ENCODE results near the gene R3HDM4.
"Not testable (repeated sequence)": the region's sequence is repeated elsewhere in the genome, so short reads cannot be mapped to it uniquely, and the experiment has no call there.

The R3HDM4 gene
- 94.0 to 172 (median 147) reads per million in 3 donors for total RNA-seq

DNA sequence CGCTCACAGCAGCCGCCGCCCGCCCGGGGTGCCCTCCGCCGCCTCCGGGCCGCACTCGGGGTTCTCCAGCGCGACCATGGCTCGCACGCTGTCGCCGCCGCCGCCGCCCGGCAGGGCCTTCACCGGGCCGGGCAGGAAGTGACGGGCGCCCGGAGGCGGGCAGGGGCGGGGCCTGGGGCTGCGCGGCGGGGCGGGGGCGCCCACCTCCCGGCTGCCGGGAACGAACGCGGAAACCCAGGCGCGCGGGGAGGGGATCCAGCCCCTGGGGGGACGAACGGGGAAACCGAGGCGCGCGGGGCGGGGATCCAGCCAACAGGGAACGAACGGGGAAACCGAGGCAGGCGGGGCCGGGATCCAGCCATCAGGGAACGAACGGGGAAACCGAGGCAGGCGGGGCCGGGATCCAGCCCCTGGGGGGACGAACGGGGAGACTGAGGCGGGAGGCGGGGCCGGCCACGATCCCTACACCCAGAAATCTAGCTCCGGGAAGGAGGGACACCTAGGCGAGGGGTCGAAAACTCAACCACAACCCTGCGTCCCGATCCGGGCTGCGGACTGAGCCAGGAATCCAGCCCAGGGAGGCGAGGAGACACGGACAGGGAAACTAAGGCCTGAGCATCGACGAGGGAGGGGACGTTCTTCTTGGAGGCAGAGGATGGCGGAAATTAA lies at the start of gene R3HDM4:
Gene R3HDM4 (minus strand): TSS at position 140 of the 669 bp plus-strand sequence. CDS start 62 bp downstream, at position 78.
- Histone ChIP-seq H3K27me3 (replicated peaks; ENCODE audit: control insufficient read depth, insufficient read depth, low read length, poor library complexity, severe bottlenecking) (peaks cover 13% of the 10 kb centered on the region), H3K4me3 (ENCODE audit: insufficient read depth, low read depth, low read length, poor library complexity, severe bottlenecking) (peak within 1 kb of the TSS; percentile 75), H3K36me3 (ENCODE audit: control insufficient read depth, insufficient read depth, low read length) (peaks cover 3% of the 10 kb centered on the region), H3K4me1 (ENCODE audit: control insufficient read depth, insufficient read depth, low read length, poor library complexity, severe bottlenecking) (peaks cover 53% of the 10 kb centered on the region), H3K9me3 (ENCODE audit: control insufficient read depth, low read length) (no peaks in the 10 kb centered on the region), H3K27ac (ENCODE audit: insufficient read depth, low read length, poor library complexity, severe bottlenecking) (peak within 1 kb of the TSS; percentile 97)
- DNase-seq: peak; percentile 77 to 83 (median 79)

DNA sequence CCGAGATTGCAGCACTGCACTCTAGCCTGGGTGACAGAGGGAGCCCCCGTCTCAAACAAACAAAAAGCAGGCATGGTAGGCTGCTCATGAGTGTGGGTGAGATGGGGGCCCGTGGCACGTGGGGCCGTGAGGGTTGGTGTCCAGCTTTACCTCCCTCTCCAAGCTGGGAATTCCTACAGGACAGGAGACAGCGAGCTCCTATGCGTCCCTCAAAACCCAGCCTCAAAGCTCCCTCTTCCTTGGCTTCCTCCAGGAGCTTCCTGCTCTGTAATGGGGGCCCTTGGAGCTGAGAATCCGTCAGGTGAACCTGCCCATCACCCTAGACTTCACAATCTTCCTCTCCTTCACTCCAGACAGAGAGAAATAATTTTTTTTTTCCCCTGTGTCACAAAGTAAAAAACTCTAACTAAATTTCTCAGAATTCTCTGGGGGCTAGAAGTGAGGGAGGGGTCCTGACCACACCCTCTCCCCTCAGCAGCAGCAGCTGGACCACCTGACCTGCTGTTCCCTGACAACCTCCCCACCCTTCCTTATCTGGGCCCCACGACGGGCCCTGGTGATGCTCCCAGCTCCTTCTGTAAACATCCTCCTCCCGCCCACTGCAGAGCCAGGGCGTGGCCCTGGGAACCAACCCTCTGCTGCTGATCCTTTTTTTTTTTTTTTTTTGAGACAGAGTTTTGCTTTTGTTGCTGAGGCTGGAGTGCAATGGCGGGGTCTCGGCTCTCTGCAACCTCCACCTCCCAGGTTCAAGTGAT lies 49.0 kb upstream of the R3HDM4 start:
- no peak overlapping the region for H3K27ac ChIP-seq (ENCODE audit: insufficient read depth, low read length, poor library complexity, severe bottlenecking)
- no peak for DNase-seq
- H3K9me3 ChIP-seq (ENCODE audit: control insufficient read depth, low read length): no peaks in the 10 kb centered on the region
- H3K36me3 ChIP-seq (ENCODE audit: control insufficient read depth, insufficient read depth, low read length): no peaks in the 10 kb centered on the region
- no peaks in the 10 kb centered on the region for H3K27me3 ChIP-seq (replicated peaks; ENCODE audit: control insufficient read depth, insufficient read depth, low read length, poor library complexity, severe bottlenecking)
- no peak overlapping the region for H3K4me3 ChIP-seq (ENCODE audit: insufficient read depth, low read depth, low read length, poor library complexity, severe bottlenecking)
- H3K4me1 ChIP-seq (ENCODE audit: control insufficient read depth, insufficient read depth, low read length, poor library complexity, severe bottlenecking): no peaks in the 10 kb centered on the region

DNA sequence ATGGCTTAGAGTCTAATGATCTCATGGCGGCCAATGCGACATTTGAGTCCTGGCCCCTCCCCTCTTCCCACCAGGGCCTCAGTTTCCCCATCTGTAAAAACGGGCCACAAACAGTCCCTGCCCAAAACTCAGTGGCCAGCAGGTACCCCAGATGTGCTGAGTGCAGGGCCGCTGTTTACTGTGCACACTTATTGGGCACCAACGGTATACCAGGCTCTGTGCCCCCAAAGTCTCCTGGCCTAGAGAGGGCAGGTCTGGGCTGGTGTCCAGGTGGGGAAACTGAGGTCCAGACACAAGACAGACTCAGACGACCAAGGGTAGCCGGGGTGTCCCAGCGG lies 47.6 kb upstream of the R3HDM4 start:
- no peak for DNase-seq
- Histone ChIP-seq H3K36me3 (ENCODE audit: control insufficient read depth, insufficient read depth, low read length) (no peaks in the 10 kb centered on the region), H3K4me3 (ENCODE audit: insufficient read depth, low read depth, low read length, poor library complexity, severe bottlenecking) (no peak overlapping the region), H3K9me3 (ENCODE audit: control insufficient read depth, low read length) (no peaks in the 10 kb centered on the region), H3K4me1 (ENCODE audit: control insufficient read depth, insufficient read depth, low read length, poor library complexity, severe bottlenecking) (no peaks in the 10 kb centered on the region), H3K27me3 (replicated peaks; ENCODE audit: control insufficient read depth, insufficient read depth, low read length, poor library complexity, severe bottlenecking) (no peaks in the 10 kb centered on the region), H3K27ac (ENCODE audit: insufficient read depth, low read length, poor library complexity, severe bottlenecking) (no peak overlapping the region)

DNA sequence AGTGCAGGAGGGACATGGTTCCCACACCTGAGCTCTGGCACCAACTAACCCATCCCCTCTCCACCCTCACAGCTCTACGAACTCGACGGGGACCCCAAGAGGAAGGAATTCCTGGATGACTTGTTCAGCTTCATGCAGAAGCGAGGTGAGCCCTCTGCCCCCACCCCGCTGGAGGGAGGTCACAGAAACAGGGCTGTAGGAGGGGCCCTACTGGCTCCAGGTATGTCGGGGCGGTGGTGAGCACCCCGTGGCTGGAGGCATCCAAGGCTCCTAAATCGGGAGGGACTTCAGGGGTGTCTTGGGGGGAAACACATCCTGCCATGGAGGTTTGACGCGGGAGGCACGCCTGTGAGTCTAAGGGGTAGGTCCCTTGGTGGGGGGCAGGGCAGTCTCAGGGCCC lies 47.0 kb upstream of the R3HDM4 start:
- H3K36me3 ChIP-seq (ENCODE audit: control insufficient read depth, insufficient read depth, low read length): no peaks in the 10 kb centered on the region
- no peak for DNase-seq
- H3K4me3 ChIP-seq (ENCODE audit: insufficient read depth, low read depth, low read length, poor library complexity, severe bottlenecking): no peak overlapping the region
- no peak overlapping the region for H3K27ac ChIP-seq (ENCODE audit: insufficient read depth, low read length, poor library complexity, severe bottlenecking)
- H3K9me3 ChIP-seq (ENCODE audit: control insufficient read depth, low read length): no peaks in the 10 kb centered on the region
- H3K4me1 ChIP-seq (ENCODE audit: control insufficient read depth, insufficient read depth, low read length, poor library complexity, severe bottlenecking): no peaks in the 10 kb centered on the region
- H3K27me3 ChIP-seq (replicated peaks; ENCODE audit: control insufficient read depth, insufficient read depth, low read length, poor library complexity, severe bottlenecking): no peaks in the 10 kb centered on the region

DNA sequence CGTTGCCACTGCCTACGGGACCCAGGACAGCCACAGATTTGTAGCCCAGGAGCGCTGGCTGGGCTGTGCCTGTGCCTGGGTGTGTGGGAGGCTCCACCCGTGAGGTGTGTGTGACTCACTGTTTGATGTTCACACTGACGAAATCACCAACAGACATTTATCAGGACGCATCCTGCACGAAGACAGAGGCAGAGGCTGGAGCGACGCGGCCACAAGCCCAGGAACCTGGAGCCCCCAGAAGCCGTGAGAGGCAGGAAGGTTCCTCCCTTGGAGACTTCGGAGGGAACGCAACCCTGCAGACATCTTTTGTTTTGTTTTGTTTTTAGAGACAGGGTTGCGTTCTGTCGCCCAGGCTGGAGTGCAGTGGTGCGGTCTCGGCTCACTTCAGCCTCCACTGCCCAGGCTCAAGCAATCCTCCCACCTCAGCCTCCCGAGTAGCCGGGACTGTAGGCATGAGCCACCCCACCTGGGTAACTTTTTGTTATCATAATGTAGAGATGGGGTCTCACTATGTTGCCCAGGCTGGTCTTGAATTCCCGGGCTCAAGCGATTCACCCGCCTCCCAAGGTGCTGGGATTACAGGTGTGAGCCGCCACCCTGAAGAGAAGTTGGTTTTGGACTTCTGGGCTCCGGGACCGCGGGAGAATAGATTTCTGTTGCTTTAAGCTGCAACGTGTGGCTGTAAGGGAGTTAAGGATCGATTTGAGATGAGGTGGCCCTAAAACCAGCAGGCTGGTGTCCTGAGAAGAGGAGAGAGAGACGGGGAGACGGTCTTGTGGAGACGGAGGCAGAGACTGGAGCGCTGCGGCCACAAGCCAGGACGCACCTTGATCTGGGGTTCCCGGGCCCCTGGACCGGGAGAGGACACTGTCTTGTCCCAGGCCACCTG lies 46.2 kb upstream of the R3HDM4 start:
- H3K9me3 ChIP-seq (ENCODE audit: control insufficient read depth, low read length): no peaks in the 10 kb centered on the region
- H3K27ac ChIP-seq (ENCODE audit: insufficient read depth, low read length, poor library complexity, severe bottlenecking): no peak overlapping the region
- no peaks in the 10 kb centered on the region for H3K36me3 ChIP-seq (ENCODE audit: control insufficient read depth, insufficient read depth, low read length)
- H3K4me3 ChIP-seq (ENCODE audit: insufficient read depth, low read depth, low read length, poor library complexity, severe bottlenecking): no peak overlapping the region
- H3K4me1 ChIP-seq (ENCODE audit: control insufficient read depth, insufficient read depth, low read length, poor library complexity, severe bottlenecking): no peaks in the 10 kb centered on the region
- no peak for DNase-seq
- H3K27me3 ChIP-seq (replicated peaks; ENCODE audit: control insufficient read depth, insufficient read depth, low read length, poor library complexity, severe bottlenecking): no peaks in the 10 kb centered on the region

DNA sequence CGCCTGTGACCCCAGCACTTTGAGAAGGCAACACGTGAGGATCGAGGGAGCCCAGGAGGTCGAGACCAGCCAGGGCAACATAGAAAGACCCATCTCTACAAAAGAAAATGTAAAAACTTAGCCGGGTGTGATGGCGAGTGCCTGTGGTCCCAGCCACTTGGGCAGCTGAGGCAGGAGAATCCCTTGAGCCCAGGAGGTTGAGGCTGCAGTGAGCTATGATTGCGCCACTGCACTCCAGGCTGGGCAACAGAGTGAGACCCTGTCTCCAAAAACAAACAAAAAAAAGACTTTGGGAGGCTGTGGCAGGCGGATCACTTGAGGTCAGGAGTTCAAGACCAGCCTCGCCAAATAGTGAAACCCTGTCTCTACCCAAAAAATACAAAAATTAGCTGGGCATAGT lies 44.6 kb upstream of the R3HDM4 start:
- H3K9me3 ChIP-seq (ENCODE audit: control insufficient read depth, low read length); H3K27me3 ChIP-seq (replicated peaks; ENCODE audit: control insufficient read depth, insufficient read depth, low read length, poor library complexity, severe bottlenecking); H3K27ac ChIP-seq (ENCODE audit: insufficient read depth, low read length, poor library complexity, severe bottlenecking); H3K36me3 ChIP-seq (ENCODE audit: control insufficient read depth, insufficient read depth, low read length); DNase-seq; H3K4me3 ChIP-seq (ENCODE audit: insufficient read depth, low read depth, low read length, poor library complexity, severe bottlenecking): not testable (repeated sequence)
- peaks cover 13% of the 10 kb centered on the region for H3K4me1 ChIP-seq (ENCODE audit: control insufficient read depth, insufficient read depth, low read length, poor library complexity, severe bottlenecking)

DNA sequence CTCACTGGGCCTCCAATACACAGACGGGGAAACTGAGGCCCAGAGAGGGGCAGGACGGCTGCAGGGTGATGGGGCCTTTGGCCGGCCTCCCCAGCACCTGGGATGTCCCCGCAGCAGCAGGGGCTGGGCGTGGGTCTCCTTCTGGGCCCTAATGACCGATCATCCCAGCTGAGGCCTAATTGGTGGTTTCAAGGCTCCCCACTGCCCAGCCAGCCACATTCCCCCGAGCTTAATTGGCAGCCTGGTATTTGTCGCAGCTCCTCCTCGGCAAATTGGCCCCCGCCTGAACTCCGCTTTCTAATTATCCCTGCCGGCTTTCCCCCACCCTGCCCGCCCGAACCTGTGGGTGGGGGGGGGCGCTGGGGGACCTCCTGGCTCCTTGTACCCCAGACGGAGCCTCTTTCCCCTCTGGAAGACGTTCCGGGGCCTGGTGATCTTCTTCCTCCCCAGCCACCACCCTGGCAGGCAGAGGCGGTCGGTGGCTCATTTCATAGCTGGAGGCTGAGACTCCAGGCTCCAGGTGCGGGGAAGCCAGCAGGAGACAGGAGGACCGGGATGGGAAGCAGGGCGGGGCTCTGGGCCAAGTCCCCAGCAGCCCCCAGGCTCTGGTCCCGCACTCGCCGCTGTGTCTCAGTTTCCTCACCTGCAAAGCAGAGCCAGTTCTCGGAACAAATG lies 43.9 kb upstream of the R3HDM4 start:
- no peak overlapping the region for H3K4me3 ChIP-seq (ENCODE audit: insufficient read depth, low read depth, low read length, poor library complexity, severe bottlenecking)
- H3K9me3 ChIP-seq (ENCODE audit: control insufficient read depth, low read length): no peaks in the 10 kb centered on the region
- H3K27ac ChIP-seq (ENCODE audit: insufficient read depth, low read length, poor library complexity, severe bottlenecking): no peak overlapping the region
- DNase-seq: no peak
- H3K27me3 ChIP-seq (replicated peaks; ENCODE audit: control insufficient read depth, insufficient read depth, low read length, poor library complexity, severe bottlenecking): no peaks in the 10 kb centered on the region
- no peaks in the 10 kb centered on the region for H3K36me3 ChIP-seq (ENCODE audit: control insufficient read depth, insufficient read depth, low read length)
- H3K4me1 ChIP-seq (ENCODE audit: control insufficient read depth, insufficient read depth, low read length, poor library complexity, severe bottlenecking): peaks cover 15% of the 10 kb centered on the region

DNA sequence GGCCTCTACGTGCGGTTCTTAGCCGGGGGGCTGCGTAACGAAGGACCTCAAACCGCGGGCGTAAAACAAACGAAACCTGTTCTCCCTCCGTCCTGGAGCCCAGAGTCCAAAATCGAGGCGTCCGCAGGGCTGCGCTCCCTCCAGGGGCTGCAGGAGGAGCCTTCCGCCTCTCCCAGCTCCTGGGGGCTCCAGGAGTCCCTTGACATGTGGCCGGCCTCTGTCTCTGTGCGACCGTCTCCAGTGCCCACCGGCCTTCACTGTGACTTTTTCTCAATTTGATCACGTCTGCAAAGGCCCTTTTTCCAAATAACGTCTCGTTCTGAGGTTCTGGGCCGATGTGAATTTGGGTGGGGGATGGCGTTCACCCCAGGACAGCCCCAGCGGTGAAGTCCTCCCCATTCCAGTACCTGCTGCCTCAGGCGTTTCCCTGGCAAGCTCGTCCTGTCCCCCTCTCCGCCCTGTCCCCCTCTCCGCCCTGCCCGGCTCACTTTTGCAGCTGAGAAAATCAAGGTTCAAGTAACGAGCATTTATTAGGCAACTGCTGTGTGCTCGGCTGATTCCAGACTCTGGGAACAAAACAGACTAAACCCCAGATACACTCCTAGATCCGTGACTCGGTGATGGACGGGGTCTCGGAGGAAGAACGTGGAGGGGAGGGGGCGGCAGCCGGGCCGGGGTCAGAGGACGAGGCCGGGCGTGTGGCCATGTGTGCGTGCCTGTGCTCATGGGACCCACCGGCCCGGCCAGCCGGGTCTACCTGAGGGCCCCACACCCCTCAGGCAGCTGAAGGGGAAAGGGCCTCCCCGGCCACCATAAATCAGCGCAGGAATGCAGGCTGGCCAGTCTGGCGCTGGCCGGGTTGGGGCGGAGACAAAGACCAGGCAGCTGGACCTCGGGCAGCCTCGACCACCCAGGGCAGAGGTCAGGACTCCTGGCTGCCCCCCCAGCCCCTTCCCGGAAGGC lies 43.1 kb upstream of the R3HDM4 start:
- H3K4me1 ChIP-seq (ENCODE audit: control insufficient read depth, insufficient read depth, low read length, poor library complexity, severe bottlenecking): peaks cover 15% of the 10 kb centered on the region
- no peak for DNase-seq
- H3K27me3 ChIP-seq (replicated peaks; ENCODE audit: control insufficient read depth, insufficient read depth, low read length, poor library complexity, severe bottlenecking): no peaks in the 10 kb centered on the region
- no peak overlapping the region for H3K27ac ChIP-seq (ENCODE audit: insufficient read depth, low read length, poor library complexity, severe bottlenecking)
- no peak overlapping the region for H3K4me3 ChIP-seq (ENCODE audit: insufficient read depth, low read depth, low read length, poor library complexity, severe bottlenecking)
- no peaks in the 10 kb centered on the region for H3K36me3 ChIP-seq (ENCODE audit: control insufficient read depth, insufficient read depth, low read length)
- H3K9me3 ChIP-seq (ENCODE audit: control insufficient read depth, low read length): no peaks in the 10 kb centered on the region
